ENCODE data around the gene METTL3. TPM values are rescaled to one million over a fixed set of nuclear protein-coding genes. Genes with fewer than 3 reads are reported as not detected.
A peak's percentile ranks its signal among the peaks of the same experiment; 100 is the strongest.

The METTL3 gene
- total and polyA plus RNA-seq, 2 of the 13 experiments (the other 11 are each of a cell fraction or from before 2014, with no cell fraction given) = 123 to 130 TPM

- TF ChIP-seq ZBTB49 (CRISPR knock-in tag; IDR thresholded peaks at IDR 0.05; ENCODE audit: borderline replicate concordance) (0 out of 2 replicates have a peak, but pooled peaks have one; percentile 26), ZNF749 (CRISPR knock-in tag; IDR thresholded peaks at IDR 0.05; ENCODE audit: borderline replicate concordance) (no peak; the same call in 1 of the 2 replicates), ZNF512 (CRISPR knock-in tag; IDR thresholded peaks at IDR 0.05) (no peak; the same call in 1 of the 2 replicates), ZNF468 (CRISPR knock-in tag; IDR thresholded peaks at IDR 0.05) (no peak), ZNF138 (CRISPR knock-in tag; IDR thresholded peaks at IDR 0.05; ENCODE audit: low read depth) (no peak), NRL (CRISPR knock-in tag; IDR thresholded peaks at IDR 0.05; ENCODE audit: borderline replicate concordance) (peak; percentile 89; the same call in 1 of the 2 replicates), SPEN (CRISPR knock-in tag; IDR thresholded peaks at IDR 0.05; ENCODE audit: low read depth) (peak; percentile 98), ZNF841 (CRISPR knock-in tag; IDR thresholded peaks at IDR 0.05; ENCODE audit: borderline replicate concordance) (no peak), ZNF607 (CRISPR knock-in tag; IDR thresholded peaks at IDR 0.05; ENCODE audit: borderline replicate concordance) (0 out of 2 replicates have a peak, but pooled peaks have one; percentile 49), ZNF576 (CRISPR knock-in tag; IDR thresholded peaks at IDR 0.05) (0 out of 2 replicates have a peak, but pooled peaks have one; percentile 36), U2AF1 (optimal IDR thresholded peaks at IDR 0.05; ENCODE audit: low read depth, low read length) (no peak), ZNF263 (CRISPR knock-in tag; IDR thresholded peaks at IDR 0.05) (no peak), RORA (CRISPR knock-in tag; IDR thresholded peaks at IDR 0.05) (peak; percentile 86; the same call in 1 of the 2 replicates), ZNF609 (CRISPR knock-in tag; IDR thresholded peaks at IDR 0.05; ENCODE audit: borderline replicate concordance) (peak; percentile 11; the same call in 1 of the 2 replicates), ZNF766 (CRISPR knock-in tag; IDR thresholded peaks at IDR 0.05; ENCODE audit: borderline replicate concordance) (no peak), ZNF614 (CRISPR knock-in tag; IDR thresholded peaks at IDR 0.05; ENCODE audit: borderline replicate concordance) (peak; percentile 79; the same call in 1 of the 2 replicates), PBX3 (CRISPR knock-in tag; IDR thresholded peaks at IDR 0.05; ENCODE audit: borderline replicate concordance) (no peak)
Observed at GRCh38 chr14:21455912-21456667, 55.0 kb downstream of the METTL3 start, which contains the start of gene CHD8 (continued).
